Endothelial cell of umbilical vein (primary cell): ENCODE measurements around the gene KDM3A. TPM values are rescaled to one million over a fixed set of nuclear protein-coding genes. Genes with fewer than 3 reads are reported as not detected.

ENCODE experiments used
- BruUV-seq: library from RNA; stranded (reverse); fragments of 400-500 nt; replicated peaks from 2 replicates; lab custom pipeline; 2021; lab: Mats Ljungman, UMichigan
- CTCF ChIA-PET: fragments of 300-600, 350-600 bp; sonication (Branson Sonifier 250); formaldehyde crosslinking; loops from one replicate; lab custom pipeline; 2021; ENCODE audit warnings: antibody characterized with exemption, inconsistent platforms; lab: Charles Lee
- POLR2A ChIA-PET: fragments of 300-600, 350-600 bp; sonication (Branson Sonifier 250); formaldehyde crosslinking; loops from one replicate; lab custom pipeline; 2021; ENCODE audit warnings: antibody characterized with exemption, inconsistent platforms; lab: Charles Lee
- DNase-seq: peaks from one replicate; pipeline ENCODE4 v3.0.0-alpha.2; 2011; ENCODE audit warnings: low read depth, low spot score
- FAIRE-seq: peaks from 2 replicates; lab custom pipeline; 2011; peaks lifted over from hg19 to GRCh38; lab: Jason Lieb, UNC
- H2AFZ ChIP-seq: 2 replicates; pipeline ENCODE4 v1.6.0; 2012; ENCODE audit warnings: low read depth, low read length, control low read depth, inconsistent platforms
- H3K27ac ChIP-seq: 2 replicates; pipeline ENCODE4 v1.5.1; 2011; ENCODE audit warnings: low read depth, mild to moderate bottlenecking, control low read depth, low read length, moderate library complexity; ENCODE audit not compliant: insufficient read depth
- H3K27me3 ChIP-seq, 2 experiments: 2 replicates each; pipeline versions ENCODE4 v1.6.0 to v1.6.1; 2011; ENCODE audit warnings: low read length in 2 of 2, mixed read lengths in 1 of 2; ENCODE audit not compliant: control insufficient read depth in 2 of 2, insufficient read depth in 2 of 2
- H3K36me3 ChIP-seq, 2 experiments: 2 replicates in 1 of 2; 3 replicates in 1 of 2; pipeline ENCODE4 v1.5.1; 2011; ENCODE audit warnings: low read length in 2 of 2, mild to moderate bottlenecking in 1 of 2, moderate library complexity in 1 of 2; ENCODE audit not compliant: control insufficient read depth in 2 of 2, insufficient read depth in 2 of 2; ENCODE audit errors: extremely low read depth in 1 of 2
- H3K4me1 ChIP-seq: 3 replicates; pipeline ENCODE4 v1.5.1; 2011; ENCODE audit warnings: mild to moderate bottlenecking, low read length; ENCODE audit not compliant: control insufficient read depth, insufficient read depth; ENCODE audit errors: extremely low read depth
- H3K4me2 ChIP-seq: 2 replicates; pipeline ENCODE4 v1.6.1; 2011; ENCODE audit warnings: low read length, control low read depth, mixed read lengths; ENCODE audit not compliant: insufficient read depth
- H3K4me3 ChIP-seq, 3 experiments: fragments of 200-600 bp in 1 of 3; sonication (generic), shearing (Covaris generic) in 1 of 3; replicated peaks in 1 of 3; 2 replicates each; pipeline ENCODE4 v1.5.1; 2011 to 2016; ENCODE audit warnings: control low read depth in 3 of 3, low read length in 3 of 3, mild to moderate bottlenecking in 2 of 3, inconsistent platforms in 1 of 3, low read depth in 1 of 3, moderate library complexity in 1 of 3; ENCODE audit not compliant: insufficient read depth in 1 of 3
- H3K79me2 ChIP-seq: 2 replicates; pipeline ENCODE4 v1.6.0; 2012; ENCODE audit warnings: low read length, inconsistent platforms; ENCODE audit not compliant: control insufficient read depth, insufficient read depth
- H3K9ac ChIP-seq: replicated peaks from 2 replicates; pipeline ENCODE3; 2011; ENCODE audit warnings: low read length, control low read depth; ENCODE audit not compliant: insufficient read depth; ENCODE audit errors: extremely low read depth
- H3K9me1 ChIP-seq: replicated peaks from 3 replicates; pipeline ENCODE4 v1.6.0; 2011; ENCODE audit warnings: mild to moderate bottlenecking, low read length; ENCODE audit not compliant: control insufficient read depth, insufficient read depth; ENCODE audit errors: extremely low read depth
- H3K9me3 ChIP-seq: replicated peaks from 2 replicates; pipeline ENCODE4 v1.5.1; 2012; ENCODE audit warnings: low read length, inconsistent platforms; ENCODE audit not compliant: control insufficient read depth, insufficient read depth
- H4K20me1 ChIP-seq: replicated peaks from 2 replicates; pipeline ENCODE3; 2011; ENCODE audit warnings: mild to moderate bottlenecking, low read length; ENCODE audit not compliant: control insufficient read depth, insufficient read depth; ENCODE audit errors: extremely low read depth
- CTCF ChIP-seq, 2 donors: IDR thresholded peaks; 1 replicate in 1 of 2; 2 replicates in 1 of 2; pipeline ENCODE4 v1.5.1; 2011; ENCODE audit warnings: low read length in 2 of 2, mild to moderate bottlenecking in 2 of 2, moderate library complexity in 2 of 2, control low read depth in 1 of 2, inconsistent platforms in 1 of 2, low read depth in 1 of 2; ENCODE audit not compliant: insufficient read depth in 1 of 2; ENCODE audit errors: extremely low read depth in 1 of 2
- EZH2 ChIP-seq: IDR thresholded peaks from 2 replicates; pipeline ENCODE4 v1.6.1; 2012; ENCODE audit warnings: borderline replicate concordance, low read depth, mild to moderate bottlenecking, moderate library complexity, low read length, inconsistent platforms; ENCODE audit not compliant: severe bottlenecking
- FOS ChIP-seq: IDR thresholded peaks from 2 replicates; pipeline ENCODE4 v1.6.1; 2011; ENCODE audit warnings: mild to moderate bottlenecking, low read length, moderate library complexity, borderline replicate concordance; ENCODE audit not compliant: insufficient read depth
- GATA2 ChIP-seq: IDR thresholded peaks from 2 replicates; pipeline ENCODE4 v1.7.0; 2011; ENCODE audit warnings: low read depth, mild to moderate bottlenecking, moderate library complexity, mixed read lengths, low read length; ENCODE audit not compliant: insufficient read length, insufficient read depth
- JUN ChIP-seq: IDR thresholded peaks from 2 replicates; pipeline ENCODE4 v1.6.1; 2011; ENCODE audit warnings: borderline replicate concordance, low read depth; ENCODE audit not compliant: insufficient read length, insufficient read depth
- MAX ChIP-seq: IDR thresholded peaks from 2 replicates; pipeline ENCODE4 v1.6.1; 2011; ENCODE audit not compliant: insufficient read depth, insufficient read length
- MYC ChIP-seq: IDR thresholded peaks from one replicate; pipeline ENCODE4 v1.6.1; 2011; ENCODE audit warnings: mild to moderate bottlenecking, low read depth, low read length
- POLR2A ChIP-seq: IDR thresholded peaks from 2 replicates; pipeline ENCODE4 v1.6.1; 2012; ENCODE audit warnings: low read depth, mild to moderate bottlenecking, control low read depth, low read length
- POLR2AphosphoS5 ChIP-seq: IDR thresholded peaks from 2 replicates; pipeline ENCODE4 v1.6.1; 2012; ENCODE audit warnings: low read depth, mild to moderate bottlenecking, control low read depth, low read length, moderate library complexity; ENCODE audit not compliant: insufficient read depth
- dilution Hi-C: fragments of 300-500 bp; cut with MboI; formaldehyde crosslinking; loops from one replicate; pipeline ENCODE4 v1.15.0; 2019; ENCODE audit warnings: low sequenced_read_pairs; ENCODE audit not compliant: extremely low pct_ligation_motif_present
- intact Hi-C: fragments of 100-400 bp; cut with micrococcal nuclease; formaldehyde crosslinking; loops from one replicate; pipeline ENCODE4 v1.10.0; 2022
- polyA plus RNA-seq, 4 experiments: library from polyadenylated mRNA; depleted of rRNA in 3 of 4; stranded (reverse) in 3 of 4; unstranded in 1 of 4; fragments of >200 nt; gene quantifications; 2 replicates each; pipeline versions ENCODE4 v1.2.1 to v1.2.3, GENCODE V29; 2011 to 2012; ENCODE audit warnings: missing spikeins in 1 of 4
- total RNA-seq: library from RNA; stranded (reverse); gene quantifications from 2 replicates; pipeline ENCODE4 v1.2.3, GENCODE V29; 2021

KDM3A gene
- total and polyA plus RNA-seq, 2 donors (not counting 3 experiments of a cell fraction or from before 2014, with no cell fraction given): 13.5 to 29.5 TPM

- dilution Hi-C loops (no loop called here), intact Hi-C loops (no loop called here)
- Histone ChIP-seq H3K4me1 (no peaks in the 10 kb centered on the region), H2AFZ (no peak overlapping the region), H3K9me3 (no peaks in the 10 kb centered on the region), H3K79me2 (no peaks in the 10 kb centered on the region), H3K27ac (no peak overlapping the region), H3K9ac (no peak overlapping the region), H3K4me3 (no peak overlapping the region), H4K20me1 (no peaks in the 10 kb centered on the region), H3K9me1 (no peaks in the 10 kb centered on the region), H3K4me2 (no peak overlapping the region), H3K27me3 (peaks cover 16 to 24% of the 10 kb centered on the region in 2 experiments), H3K36me3 (no peaks in the 10 kb centered on the region)
- CTCF ChIA-PET: no interaction called here
- POLR2A ChIA-PET: no interaction called here
- no TSS peak for BruUV-seq
- FAIRE-seq: no peak
- DNase-seq: no peak
- TF ChIP-seq POLR2A (no peak), MAX (no peak), MYC (no peak), FOS (no peak), CTCF (IDR thresholded peaks at IDR 0.05; ENCODE audit: extremely low read depth in 1 of 2, insufficient read depth in 1 of 2, low read depth in 1 of 2, low read length in 2 of 2) (no peak), POLR2AphosphoS5 (no peak), JUN (no peak), GATA2 (no peak), EZH2 (no peak)
These were observed 23.2 kb upstream of the KDM3A start for GRCh38 chr2:86417961-86418360.
